ENCODE results near the gene MAML3. TPM values are rescaled to one million over a fixed set of nuclear protein-coding genes. Genes with fewer than 3 reads are reported as not detected.
A peak's percentile ranks its signal among the peaks of the same experiment; 100 is the strongest.

The MAML3 gene
- total RNA-seq, 1 donor from 2014 or later: 8.1 TPM

DNA sequence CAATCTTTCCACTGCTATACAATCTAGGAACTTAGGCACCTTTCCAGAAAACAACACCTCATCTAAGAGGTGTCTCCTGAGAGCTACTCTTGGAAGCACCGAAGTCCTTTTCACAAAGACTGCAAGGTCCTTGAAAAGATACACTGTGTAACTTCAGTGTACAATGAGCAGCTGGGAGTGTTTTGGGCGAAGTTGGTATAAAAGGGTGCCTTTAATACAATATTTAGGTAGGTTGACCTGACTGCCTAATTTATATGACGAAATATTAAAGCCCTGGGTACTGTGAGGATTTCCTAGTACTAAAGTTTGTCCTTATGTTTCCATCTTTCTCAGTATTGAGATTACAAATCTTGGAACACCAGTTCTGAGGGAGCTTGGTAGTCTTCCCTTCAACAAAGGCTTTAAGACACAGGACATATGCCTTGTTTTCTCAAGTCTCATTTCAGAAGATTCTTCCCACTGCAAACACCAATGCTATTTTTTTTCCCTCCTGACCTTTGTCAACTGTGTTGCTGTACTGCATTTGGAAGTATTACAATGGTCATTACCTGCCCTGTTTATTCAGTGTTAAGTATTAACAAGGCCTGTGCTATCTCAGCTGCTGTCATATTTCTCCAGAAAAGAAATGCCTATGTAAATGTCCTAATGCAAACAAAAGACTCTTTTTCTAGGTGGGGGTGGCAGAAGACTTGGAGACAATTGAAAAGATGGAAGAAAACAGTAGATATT, 134.2 kb downstream of the MAML3 start:
- H3K36me3 Mint-ChIP-seq (ENCODE audit: low read depth, unreplicated experiment): no peaks in the 10 kb centered on the region
- H3K27ac Mint-ChIP-seq (ENCODE audit: unreplicated experiment): peak overlapping the region; percentile 50
- H3K27ac ChIP-seq (ENCODE audit: low read depth, low read length): no peak overlapping the region
- TF ChIP-seq EZH2 (IDR thresholded peaks at IDR 0.05; ENCODE audit: insufficient read depth, low read length): no peak
- TF ChIP-seq, protein P1, sequence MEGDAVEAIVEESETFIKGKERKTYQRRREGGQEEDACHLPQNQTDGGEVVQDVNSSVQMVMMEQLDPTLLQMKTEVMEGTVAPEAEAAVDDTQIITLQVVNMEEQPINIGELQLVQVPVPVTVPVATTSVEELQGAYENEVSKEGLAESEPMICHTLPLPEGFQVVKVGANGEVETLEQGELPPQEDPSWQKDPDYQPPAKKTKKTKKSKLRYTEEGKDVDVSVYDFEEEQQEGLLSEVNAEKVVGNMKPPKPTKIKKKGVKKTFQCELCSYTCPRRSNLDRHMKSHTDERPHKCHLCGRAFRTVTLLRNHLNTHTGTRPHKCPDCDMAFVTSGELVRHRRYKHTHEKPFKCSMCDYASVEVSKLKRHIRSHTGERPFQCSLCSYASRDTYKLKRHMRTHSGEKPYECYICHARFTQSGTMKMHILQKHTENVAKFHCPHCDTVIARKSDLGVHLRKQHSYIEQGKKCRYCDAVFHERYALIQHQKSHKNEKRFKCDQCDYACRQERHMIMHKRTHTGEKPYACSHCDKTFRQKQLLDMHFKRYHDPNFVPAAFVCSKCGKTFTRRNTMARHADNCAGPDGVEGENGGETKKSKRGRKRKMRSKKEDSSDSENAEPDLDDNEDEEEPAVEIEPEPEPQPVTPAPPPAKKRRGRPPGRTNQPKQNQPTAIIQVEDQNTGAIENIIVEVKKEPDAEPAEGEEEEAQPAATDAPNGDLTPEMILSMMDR (IDR thresholded peaks at IDR 0.05; ENCODE audit: insufficient read depth, low read depth, low read length): no peak
- H3K27me3 Mint-ChIP-seq (ENCODE audit: low read depth, unreplicated experiment): no peaks in the 10 kb centered on the region
- no peaks in the 10 kb centered on the region for H3K36me3 ChIP-seq (ENCODE audit: insufficient read depth, low read length)
- H3K9ac ChIP-seq (ENCODE audit: low read length): no peak overlapping the region
- no peaks in the 10 kb centered on the region for H3K9me3 ChIP-seq (ENCODE audit: insufficient read depth, low read depth, low read length)
- no peak overlapping the region for H3K4me3 ChIP-seq (ENCODE audit: insufficient read depth, low read depth, low read length)
- H2AFZ ChIP-seq (ENCODE audit: low read depth, low read length): no peak overlapping the region
- no peaks in the 10 kb centered on the region for H3K27me3 ChIP-seq (ENCODE audit: insufficient read depth, low read length)
- no peak for FAIRE-seq
- H3K4me1 ChIP-seq (ENCODE audit: insufficient read depth, low read length): no peaks in the 10 kb centered on the region
- H3K4me1 Mint-ChIP-seq (ENCODE audit: low read depth, unreplicated experiment): peaks cover 30% of the 10 kb centered on the region
- H3K4me2 ChIP-seq (ENCODE audit: low read length): no peak overlapping the region
- H3K79me2 ChIP-seq (ENCODE audit: insufficient read depth, low read length): no peaks in the 10 kb centered on the region
- no peak for DNase-seq (ENCODE audit: low read depth)
- H3K4me3 Mint-ChIP-seq (ENCODE audit: unreplicated experiment): no peak overlapping the region
- H4K20me1 ChIP-seq (ENCODE audit: insufficient read depth, low read length): no peaks in the 10 kb centered on the region
- H3K9me3 Mint-ChIP-seq (ENCODE audit: unreplicated experiment): no peaks in the 10 kb centered on the region

DNA sequence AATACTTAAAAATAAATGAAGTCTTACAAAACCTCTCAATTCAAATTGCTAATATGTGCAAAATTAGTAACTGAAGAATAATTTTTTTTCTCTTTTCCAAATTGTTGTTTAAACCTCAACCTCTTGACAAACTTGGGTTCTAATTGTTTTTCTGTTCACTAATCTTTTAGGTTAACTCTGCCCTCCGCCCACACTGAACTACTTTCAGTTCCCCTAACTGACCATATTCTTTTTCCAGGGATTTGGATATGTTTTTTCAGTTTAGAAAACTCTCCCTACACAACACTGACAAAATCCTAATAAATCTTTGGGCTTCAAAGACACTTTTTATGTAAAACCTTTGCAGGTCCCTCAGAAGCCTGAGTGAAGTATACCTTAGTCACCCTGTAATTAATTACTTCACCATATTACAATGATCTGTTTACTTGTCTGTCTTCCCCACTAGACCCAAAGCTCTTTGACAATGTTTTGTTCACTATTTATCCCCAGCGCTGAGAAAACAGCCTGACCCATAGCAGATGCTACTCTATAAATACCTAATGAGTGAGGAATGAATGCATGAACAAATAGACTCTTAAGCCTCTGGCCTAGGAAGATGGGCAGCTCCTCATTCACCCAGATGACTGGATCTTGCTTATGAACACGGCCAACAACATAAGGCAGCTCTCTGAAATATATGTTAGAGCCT, 134.9 kb downstream of the MAML3 start:
- FAIRE-seq (no peak), DNase-seq (ENCODE audit: low read depth) (no peak)
- Histone ChIP-seq H3K9ac (ENCODE audit: low read length) (no peak overlapping the region), H3K27me3 (ENCODE audit: insufficient read depth, low read length) (no peaks in the 10 kb centered on the region), H3K27ac (ENCODE audit: low read depth, low read length) (no peak overlapping the region), H2AFZ (ENCODE audit: low read depth, low read length) (no peak overlapping the region), H3K4me2 (ENCODE audit: low read length) (no peak overlapping the region), H3K9me3 (ENCODE audit: insufficient read depth, low read depth, low read length) (no peaks in the 10 kb centered on the region), H3K79me2 (ENCODE audit: insufficient read depth, low read length) (no peaks in the 10 kb centered on the region), H3K4me1 (ENCODE audit: insufficient read depth, low read length) (no peaks in the 10 kb centered on the region), H3K36me3 (ENCODE audit: insufficient read depth, low read length) (no peaks in the 10 kb centered on the region), H3K4me3 (ENCODE audit: insufficient read depth, low read depth, low read length) (no peak overlapping the region), H4K20me1 (ENCODE audit: insufficient read depth, low read length) (no peaks in the 10 kb centered on the region)
- Mint-ChIP-seq H3K27ac (ENCODE audit: unreplicated experiment) (peak overlapping the region; percentile 37), H3K36me3 (ENCODE audit: low read depth, unreplicated experiment) (no peaks in the 10 kb centered on the region), H3K4me3 (ENCODE audit: unreplicated experiment) (peak overlapping the region; percentile 2), H3K9me3 (ENCODE audit: unreplicated experiment) (peaks cover 6% of the 10 kb centered on the region), H3K4me1 (ENCODE audit: low read depth, unreplicated experiment) (peaks cover 30% of the 10 kb centered on the region), H3K27me3 (ENCODE audit: low read depth, unreplicated experiment) (no peaks in the 10 kb centered on the region)
- TF ChIP-seq EZH2 (IDR thresholded peaks at IDR 0.05; ENCODE audit: insufficient read depth, low read length): no peak
- TF ChIP-seq, protein P1 (IDR thresholded peaks at IDR 0.05; ENCODE audit: insufficient read depth, low read depth, low read length): no peak

DNA sequence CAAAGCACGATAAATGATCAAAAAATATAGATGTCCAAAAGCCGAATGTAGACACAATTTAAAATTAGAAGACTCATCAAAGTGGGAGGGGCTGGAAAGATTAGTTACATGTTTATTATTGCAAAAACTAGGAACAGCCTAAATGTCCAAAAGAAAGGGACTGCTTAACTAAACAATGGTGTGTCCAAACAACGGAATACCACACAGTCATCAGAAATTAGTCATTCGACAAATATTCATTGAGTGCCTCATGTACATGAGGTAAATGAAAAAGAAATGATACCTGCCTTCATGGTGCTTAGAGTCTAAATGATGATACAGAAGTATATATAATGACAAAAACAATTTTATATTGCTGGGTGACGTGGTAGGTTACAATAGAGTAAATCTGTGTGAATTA, 139.7 kb downstream of the MAML3 start:
- H3K4me1 ChIP-seq (ENCODE audit: insufficient read depth, low read length): peaks cover 6% of the 10 kb centered on the region
- Mint-ChIP-seq H3K9me3 (ENCODE audit: unreplicated experiment) (peaks cover 8% of the 10 kb centered on the region), H3K4me1 (ENCODE audit: low read depth, unreplicated experiment) (peaks cover 21% of the 10 kb centered on the region), H3K27ac (ENCODE audit: unreplicated experiment) (peak overlapping the region; percentile 36), H3K27me3 (ENCODE audit: low read depth, unreplicated experiment) (no peaks in the 10 kb centered on the region), H3K4me3 (ENCODE audit: unreplicated experiment) (no peak overlapping the region), H3K36me3 (ENCODE audit: low read depth, unreplicated experiment) (no peaks in the 10 kb centered on the region)
- H3K27me3 ChIP-seq (ENCODE audit: insufficient read depth, low read length): no peaks in the 10 kb centered on the region
- H3K27ac ChIP-seq (ENCODE audit: low read depth, low read length): no peak overlapping the region
- TF ChIP-seq EZH2 (IDR thresholded peaks at IDR 0.05; ENCODE audit: insufficient read depth, low read length): no peak
- TF ChIP-seq, protein P1 (IDR thresholded peaks at IDR 0.05; ENCODE audit: insufficient read depth, low read depth, low read length): no peak
- H3K9ac ChIP-seq (ENCODE audit: low read length): no peak overlapping the region
- DNase-seq (ENCODE audit: low read depth) (peak; percentile 24), FAIRE-seq (no peak)
- H3K4me2 ChIP-seq (ENCODE audit: low read length): no peak overlapping the region
- H4K20me1 ChIP-seq (ENCODE audit: insufficient read depth, low read length): no peaks in the 10 kb centered on the region
- H3K9me3 ChIP-seq (ENCODE audit: insufficient read depth, low read depth, low read length): no peaks in the 10 kb centered on the region
- no peak overlapping the region for H2AFZ ChIP-seq (ENCODE audit: low read depth, low read length)
- H3K4me3 ChIP-seq (ENCODE audit: insufficient read depth, low read depth, low read length): no peak overlapping the region
- no peaks in the 10 kb centered on the region for H3K79me2 ChIP-seq (ENCODE audit: insufficient read depth, low read length)
- H3K36me3 ChIP-seq (ENCODE audit: insufficient read depth, low read length): no peaks in the 10 kb centered on the region

Measured in astrocyte (in vitro differentiated cells and primary cell).